DMS114 treated with DMSO at 0.1 percent for 48 hours (cell line): ENCODE measurements around the gene PDLIM1.

Experiments used
- DNase-seq: peaks from one replicate; lab custom pipeline; 2025; ENCODE audit not compliant: unreplicated experiment; lab: John Stamatoyannopoulos, UW

PDLIM1 gene

GRCh38 chr10:95289003-95289920 is 1.5 kb downstream of the PDLIM1 start:
- DNase-seq = no peak

- no peak for DNase-seq
Observed at GRCh38 chr10:95288303-95288702, 2.5 kb downstream of the PDLIM1 start.

GRCh38 chr10:95287281-95287680 is 3.5 kb downstream of the PDLIM1 start:
- no peak for DNase-seq

GRCh38 chr10:95286707-95287106 is 4.1 kb downstream of the PDLIM1 start:
- no peak for DNase-seq

GRCh38 chr10:95285556-95285955 is 5.2 kb downstream of the PDLIM1 start:
- DNase-seq = no peak

GRCh38 chr10:95284807-95285206 is 6.0 kb downstream of the PDLIM1 start:
- DNase-seq = no peak

- no peak for DNase-seq
Observed at GRCh38 chr10:95282107-95282506, 8.7 kb downstream of the PDLIM1 start.

GRCh38 chr10:95281206-95281605 is 9.6 kb downstream of the PDLIM1 start:
- DNase-seq = no peak

- no peak for DNase-seq
Observed at GRCh38 chr10:95280637-95281036, 10.2 kb downstream of the PDLIM1 start.

GRCh38 chr10:95279042-95279820 is 11.6 kb downstream of the PDLIM1 start:
- DNase-seq = no peak

- no peak for DNase-seq
Observed at GRCh38 chr10:95278061-95278988, 12.5 kb downstream of the PDLIM1 start.

- DNase-seq = no peak
Observed at GRCh38 chr10:95277614-95278013, 13.2 kb downstream of the PDLIM1 start.

GRCh38 chr10:95277201-95277570 is 13.6 kb downstream of the PDLIM1 start:
- no peak for DNase-seq

- DNase-seq = no peak
Observed at GRCh38 chr10:95276367-95277200, 14.2 kb downstream of the PDLIM1 start.

GRCh38 chr10:95275726-95276366 is 15.0 kb downstream of the PDLIM1 start:
- DNase-seq = no peak

GRCh38 chr10:95273393-95274312 is 17.1 kb downstream of the PDLIM1 start:
- DNase-seq = no peak

- no peak for DNase-seq
Observed at GRCh38 chr10:95268438-95268837, 22.4 kb downstream of the PDLIM1 start.

- DNase-seq = no peak
Observed at GRCh38 chr10:95267251-95267650, 23.6 kb downstream of the PDLIM1 start.

- DNase-seq = no peak
Observed at GRCh38 chr10:95266674-95267095, 24.1 kb downstream of the PDLIM1 start.
